NOMO-1 treated with DMSO at 0.1 percent for 48 hours (cell line): ENCODE results near the gene SLC25A4.
A peak's percentile ranks its signal among the peaks of the same experiment; 100 is the strongest.
"Not testable (repeated sequence)": the region's sequence is repeated elsewhere in the genome, so short reads cannot be mapped to it uniquely, and the experiment has no call there.

ENCODE experiments used
- DNase-seq: peaks from one replicate; lab custom pipeline; 2025; ENCODE audit not compliant: unreplicated experiment; lab: John Stamatoyannopoulos, UW

SLC25A4 gene

GRCh38 chr4:185171373-185172071, 28.5 kb downstream of the SLC25A4 start:
- no peak for DNase-seq

- DNase-seq, result no peak
Observed at GRCh38 chr4:185179488-185179887, 36.4 kb downstream of the SLC25A4 start.

- no peak for DNase-seq
Observed at GRCh38 chr4:185182239-185182638, 39.2 kb downstream of the SLC25A4 start.

- peak; percentile 80 for DNase-seq
Observed at GRCh38 chr4:185183622-185184281, 40.7 kb downstream of the SLC25A4 start.

GRCh38 chr4:185186769-185187168, 43.7 kb downstream of the SLC25A4 start:
- no peak for DNase-seq

GRCh38 chr4:185189606-185190305, 46.7 kb downstream of the SLC25A4 start:
- DNase-seq, result no peak

GRCh38 chr4:185190306-185190856, 47.3 kb downstream of the SLC25A4 start:
- no peak for DNase-seq

GRCh38 chr4:185192059-185192458, 49.0 kb downstream of the SLC25A4 start:
- DNase-seq, result peak; percentile 5

- no peak for DNase-seq
Observed at GRCh38 chr4:185194924-185195888, 52.1 kb downstream of the SLC25A4 start.

GRCh38 chr4:185196437-185196836, 53.4 kb downstream of the SLC25A4 start:
- no peak for DNase-seq

GRCh38 chr4:185198189-185198588, 55.1 kb downstream of the SLC25A4 start:
- not testable (repeated sequence) for DNase-seq
